ENCODE results near the gene B4GALNT4.
"Not testable (repeated sequence)": the region's sequence is repeated elsewhere in the genome, so short reads cannot be mapped to it uniquely, and the experiment has no call there.

B4GALNT4 gene

DNA sequence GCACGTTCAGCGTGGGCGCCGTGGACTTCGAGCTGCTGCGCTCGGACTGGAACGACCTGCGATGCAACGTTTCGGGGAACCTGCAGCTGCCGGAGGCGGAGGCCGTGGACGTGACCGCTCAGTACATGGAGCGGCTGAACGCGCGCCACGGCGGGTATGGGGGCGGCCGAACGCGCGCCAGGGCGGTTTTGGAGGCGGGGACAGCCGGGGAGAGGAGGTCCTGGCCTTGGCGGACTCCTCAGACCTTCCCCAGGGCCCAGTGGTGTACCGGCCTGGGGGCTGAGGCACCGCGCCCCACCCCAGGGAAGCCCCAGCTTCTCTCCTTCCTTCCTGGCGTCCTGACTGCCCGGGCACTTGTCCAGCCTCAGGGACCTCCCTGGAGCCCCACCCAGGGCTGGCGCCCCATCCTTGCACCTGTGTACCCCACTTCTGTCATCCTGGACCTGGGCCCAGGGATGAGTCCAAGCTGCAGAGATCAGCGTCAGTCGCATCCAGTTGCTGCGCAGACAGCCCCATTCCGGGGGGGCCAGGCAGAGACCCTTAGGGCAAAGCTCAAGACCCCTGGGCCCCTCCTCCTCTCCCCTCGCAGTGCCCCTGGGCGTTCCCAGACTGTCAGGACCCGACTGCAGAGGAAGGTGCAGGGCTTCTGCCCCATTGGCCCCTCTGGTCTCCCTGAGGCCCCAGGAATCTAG lies 8.0 kb downstream of the B4GALNT4 start:
- DNase-seq, result no peak

DNA sequence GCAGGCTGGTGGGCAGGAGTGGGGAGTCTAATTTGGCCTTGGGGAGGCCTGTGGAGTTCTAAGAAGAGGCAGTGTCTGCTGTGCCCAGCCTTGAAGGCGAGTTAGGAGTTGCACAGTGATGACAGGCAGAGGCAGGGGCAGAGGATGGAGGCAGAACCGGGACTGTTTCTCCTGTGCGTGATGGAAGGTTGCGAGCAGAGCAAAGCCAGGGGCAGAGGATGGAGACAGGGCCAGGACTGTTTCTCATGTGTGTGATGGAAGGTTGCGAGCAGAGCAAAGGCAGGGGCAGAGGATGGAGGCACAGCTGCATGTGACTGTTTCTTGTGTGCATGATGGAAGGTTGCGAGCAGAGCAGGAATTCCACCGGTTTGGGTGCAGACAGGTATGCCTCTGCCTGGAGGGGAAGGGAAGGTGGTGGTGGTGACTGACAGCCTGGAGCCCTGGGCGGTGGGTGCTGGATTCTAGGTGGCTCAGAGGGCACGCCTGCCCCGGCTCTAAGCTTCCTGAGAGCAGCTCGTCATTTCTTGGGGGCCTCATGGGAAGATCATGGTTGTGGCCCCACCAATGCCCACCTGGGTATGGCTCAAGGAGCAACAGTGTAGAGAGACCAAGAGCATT lies 8.7 kb downstream of the B4GALNT4 start:
- no peak for DNase-seq

DNA sequence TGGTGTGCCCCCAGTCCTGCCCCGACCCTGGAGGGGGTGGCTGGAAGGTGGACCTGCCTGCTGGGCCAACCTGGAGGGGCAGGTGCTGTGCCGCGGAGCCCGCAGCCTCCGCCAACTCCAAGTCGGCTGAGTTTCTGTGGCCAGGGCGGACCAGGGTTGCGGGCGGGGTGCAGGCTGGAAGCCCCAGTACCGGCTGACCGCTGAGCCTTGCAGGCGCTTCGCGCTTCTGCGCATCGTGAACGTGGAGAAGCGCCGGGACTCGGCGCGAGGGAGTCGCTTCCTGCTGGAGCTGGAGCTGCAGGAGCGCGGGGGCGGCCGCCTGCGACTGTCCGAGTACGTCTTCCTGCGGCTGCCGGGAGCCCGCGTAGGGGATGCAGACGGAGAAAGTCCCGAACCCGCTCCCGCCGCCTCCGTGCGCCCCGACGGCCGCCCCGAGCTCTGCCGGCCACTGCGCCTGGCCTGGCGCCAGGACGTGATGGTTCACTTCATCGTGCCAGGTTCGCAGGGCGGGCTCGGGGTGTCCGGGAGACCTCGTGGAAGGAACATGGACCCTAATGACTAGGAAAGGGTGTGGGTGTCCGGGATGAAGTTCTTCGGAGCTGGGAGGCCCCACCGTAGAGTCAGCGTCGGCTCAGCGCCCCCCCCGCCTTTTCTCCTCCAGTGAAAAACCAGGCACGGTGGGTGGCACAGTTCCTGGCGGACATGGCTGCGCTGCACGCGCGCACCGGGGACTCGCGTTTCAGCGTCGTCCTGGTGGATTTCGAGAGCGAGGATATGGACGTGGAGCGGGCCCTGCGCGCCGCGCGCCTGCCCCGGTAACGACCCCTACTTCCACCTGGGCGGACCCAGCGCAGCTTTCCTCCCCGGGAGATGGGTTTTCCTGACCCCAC lies 10.2 kb downstream of the B4GALNT4 start:
- DNase-seq, result no peak

DNA sequence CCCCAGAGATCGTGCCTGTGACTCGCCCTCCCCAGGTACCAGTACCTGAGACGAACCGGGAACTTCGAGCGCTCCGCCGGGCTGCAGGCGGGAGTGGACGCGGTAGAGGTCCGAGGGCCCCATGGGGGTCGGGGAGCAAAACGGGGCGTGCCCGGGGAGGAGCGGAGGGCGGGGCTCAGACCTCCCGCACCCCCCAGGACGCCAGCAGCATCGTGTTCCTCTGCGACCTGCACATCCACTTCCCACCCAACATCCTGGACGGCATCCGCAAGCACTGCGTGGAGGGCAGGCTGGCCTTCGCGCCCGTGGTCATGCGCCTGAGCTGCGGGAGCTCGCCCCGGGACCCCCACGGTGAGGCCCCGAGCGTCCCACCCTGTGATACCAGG lies 10.8 kb downstream of the B4GALNT4 start:
- DNase-seq, result no peak

DNA sequence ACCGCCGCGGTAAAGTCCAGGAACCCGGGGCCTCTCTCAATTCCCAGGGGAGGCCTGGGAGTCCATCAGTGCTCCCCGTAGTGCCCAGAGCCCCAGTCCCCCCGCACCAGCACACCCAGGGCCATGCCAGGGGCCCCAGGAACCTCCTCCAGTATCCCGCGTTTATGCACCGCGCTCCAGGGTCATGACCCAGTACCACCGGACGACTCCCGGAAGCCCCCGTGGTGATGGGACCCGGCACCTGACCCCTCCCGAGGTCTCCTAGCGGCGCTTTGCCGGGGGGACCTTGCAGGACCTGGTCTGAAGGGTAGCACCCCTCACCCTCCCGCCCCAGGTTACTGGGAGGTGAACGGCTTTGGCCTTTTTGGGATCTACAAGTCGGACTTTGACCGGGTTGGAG lies 11.2 kb downstream of the B4GALNT4 start:
- DNase-seq, result no peak

DNA sequence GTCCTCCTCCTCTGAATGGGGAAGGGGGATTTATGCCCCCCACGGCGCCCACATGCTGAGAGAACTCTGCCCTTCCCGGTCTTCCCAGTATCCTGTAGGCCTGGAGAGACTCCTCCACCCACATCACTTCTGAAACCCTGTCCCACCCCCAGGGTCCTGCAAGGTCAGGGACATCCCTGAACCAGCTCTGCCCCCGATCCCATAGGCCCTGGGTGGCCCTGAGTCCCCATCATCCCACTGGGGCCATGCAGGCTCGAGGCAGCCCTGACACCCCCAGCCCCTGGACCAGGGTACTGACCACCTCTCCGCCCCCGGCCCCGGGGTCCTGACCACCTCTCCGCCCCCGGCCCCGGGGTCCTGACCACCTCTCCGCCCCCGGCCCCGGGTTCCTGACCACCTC lies 11.7 kb downstream of the B4GALNT4 start:
- no peak for DNase-seq

DNA sequence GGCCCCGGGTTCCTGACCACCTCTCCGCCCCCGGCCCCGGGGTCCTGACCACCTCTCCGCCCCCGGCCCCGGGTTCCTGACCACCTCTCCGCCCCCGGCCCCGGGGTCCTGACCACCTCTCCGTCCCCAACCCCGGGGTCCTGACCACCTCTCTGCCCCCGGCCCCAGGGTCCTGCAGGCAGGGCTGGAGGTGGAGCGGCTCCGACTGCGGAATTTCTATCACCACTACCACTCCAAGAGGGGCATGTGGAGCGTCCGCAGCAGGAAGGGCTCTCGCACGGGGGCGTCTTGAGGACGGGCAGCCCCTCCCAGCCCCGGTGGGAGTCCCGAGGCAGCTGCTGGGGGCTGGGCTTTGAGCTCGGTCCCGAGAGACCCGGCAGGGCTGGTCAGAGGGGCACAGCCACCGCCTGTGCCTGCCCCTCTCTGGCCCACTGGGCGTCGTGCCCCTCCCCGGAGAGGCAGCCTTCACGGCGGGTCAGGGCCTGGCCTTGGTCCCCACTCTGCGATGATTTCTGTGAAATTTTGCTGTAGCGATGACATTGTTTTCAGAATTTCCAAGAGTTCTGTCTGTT lies 12.3 kb downstream of the B4GALNT4 start:
- no peak for DNase-seq

DNA sequence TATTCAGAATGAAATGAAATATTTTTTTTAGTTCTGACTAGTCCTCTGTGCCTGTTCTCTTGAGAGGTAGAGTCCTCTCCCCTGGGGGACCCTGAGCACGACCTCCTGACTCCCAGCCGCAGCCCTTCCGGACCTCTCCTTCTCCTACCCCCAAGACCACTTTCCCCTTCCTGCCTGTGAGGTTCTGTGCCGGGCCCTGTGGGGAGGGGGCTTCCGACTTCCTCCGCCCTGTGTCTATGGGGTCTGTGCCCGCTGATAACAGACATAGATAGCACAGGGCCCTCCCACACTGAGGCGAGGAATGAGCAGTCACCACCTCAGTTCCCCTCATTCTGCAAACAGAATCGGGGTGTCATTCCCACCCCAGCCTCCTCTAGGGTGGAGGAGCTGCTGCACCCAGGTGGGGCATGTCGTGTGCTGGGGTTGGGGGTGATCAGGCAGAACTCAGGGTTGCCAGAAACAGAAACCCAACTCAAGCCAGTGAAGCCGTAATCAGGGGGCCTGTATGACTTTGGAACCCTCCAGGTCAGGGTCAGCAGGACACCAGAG lies 12.9 kb downstream of the B4GALNT4 start:
- DNase-seq, result no peak

DNA sequence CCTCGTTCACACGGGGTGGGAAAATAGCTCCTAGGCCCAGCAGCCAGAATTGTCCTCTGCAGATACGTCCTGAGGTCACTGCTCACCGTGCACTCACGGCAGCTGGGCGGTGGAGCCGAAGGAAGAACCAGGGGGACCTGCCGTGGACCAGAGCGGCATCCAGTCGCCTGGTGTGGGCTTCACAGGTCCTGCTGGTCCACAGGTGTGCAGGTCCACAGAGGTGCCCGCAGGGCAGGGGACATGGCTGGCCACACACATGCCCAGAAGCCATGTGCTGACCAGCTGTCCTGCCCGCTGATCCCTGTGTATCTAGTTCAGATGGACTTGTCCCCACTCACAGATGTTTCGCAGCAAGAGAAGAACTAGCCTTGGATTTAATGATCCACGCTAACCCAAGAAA lies 14.1 kb downstream of the B4GALNT4 start:
- DNase-seq, result no peak

DNA sequence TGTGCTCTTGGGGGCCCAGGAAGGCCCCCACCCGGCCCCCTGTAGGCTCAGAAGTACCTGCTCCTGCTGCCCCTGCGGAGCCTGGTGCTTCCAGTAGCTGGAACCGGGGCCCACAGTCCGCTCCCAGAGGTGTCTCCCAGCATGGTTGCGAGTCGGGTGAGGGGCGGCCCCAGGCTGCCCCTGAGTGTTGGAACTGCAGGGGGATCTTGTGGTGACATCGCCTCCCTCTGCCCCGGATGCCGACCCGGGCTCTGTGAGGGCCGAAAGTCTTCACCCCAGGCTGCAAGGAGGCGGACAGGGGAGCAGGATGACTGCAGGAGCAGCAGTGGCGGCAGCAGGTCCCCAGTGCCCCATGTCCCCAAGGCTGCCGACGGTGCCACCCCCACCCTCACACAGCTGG lies 15.2 kb downstream of the B4GALNT4 start:
- DNase-seq, result no peak

DNA sequence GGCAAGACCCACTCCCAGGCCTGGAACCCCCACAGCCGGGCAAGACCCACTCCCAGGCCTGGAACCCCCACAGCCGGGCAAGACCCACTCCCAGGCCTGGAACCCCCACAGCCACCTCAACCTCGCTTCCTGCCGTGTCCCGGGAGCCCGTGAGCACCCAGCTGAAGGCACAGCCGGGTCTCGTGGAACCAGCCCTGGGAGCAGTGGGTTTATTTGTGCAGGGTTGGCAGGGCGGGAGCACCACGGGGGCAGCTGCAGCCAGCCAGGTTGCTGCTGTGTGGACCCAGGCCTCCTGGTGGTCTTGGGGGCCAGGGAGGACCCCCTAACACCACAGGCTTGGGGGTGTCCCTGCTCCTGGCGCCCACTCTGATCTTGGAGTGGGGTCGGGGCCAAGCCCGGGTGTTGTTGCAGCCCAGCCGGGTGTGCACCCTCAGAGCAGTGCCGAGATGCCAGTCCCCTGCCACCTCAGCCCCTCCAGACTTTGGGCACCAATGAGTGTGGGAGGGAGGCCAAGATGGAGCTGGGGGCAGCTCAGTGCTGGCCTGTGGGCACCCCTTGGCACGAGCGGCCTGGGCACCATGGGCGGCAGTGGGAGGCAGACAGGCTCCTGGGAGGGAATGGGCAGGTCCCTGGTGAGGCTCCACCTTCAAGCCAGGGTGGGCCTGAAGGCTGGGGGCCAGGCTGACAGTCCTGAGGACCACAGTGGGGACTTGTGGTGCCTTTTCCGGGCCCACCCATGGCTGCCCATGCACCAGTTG lies 16.5 kb downstream of the B4GALNT4 start:
- DNase-seq, result no peak

DNA sequence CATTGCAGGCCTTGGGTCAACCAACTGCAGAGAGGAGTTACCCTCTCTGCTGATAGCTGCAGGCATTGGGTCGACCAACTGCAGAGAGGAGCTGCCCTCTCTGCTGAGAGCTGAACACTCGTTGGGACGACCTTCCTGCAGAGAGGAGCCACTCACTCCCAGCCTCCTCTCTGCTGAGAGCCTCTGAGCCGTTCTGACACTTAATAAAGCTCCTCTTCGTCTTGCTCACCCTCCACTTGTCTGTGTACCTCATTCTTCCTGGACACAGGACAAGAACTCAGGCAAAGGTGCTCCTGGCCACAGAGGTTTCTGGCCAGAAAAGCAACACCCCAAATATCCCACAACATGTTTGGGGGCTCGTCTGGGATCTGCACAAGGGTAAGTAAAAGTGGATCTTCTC lies 17.2 kb downstream of the B4GALNT4 start:
- DNase-seq, result no peak

DNA sequence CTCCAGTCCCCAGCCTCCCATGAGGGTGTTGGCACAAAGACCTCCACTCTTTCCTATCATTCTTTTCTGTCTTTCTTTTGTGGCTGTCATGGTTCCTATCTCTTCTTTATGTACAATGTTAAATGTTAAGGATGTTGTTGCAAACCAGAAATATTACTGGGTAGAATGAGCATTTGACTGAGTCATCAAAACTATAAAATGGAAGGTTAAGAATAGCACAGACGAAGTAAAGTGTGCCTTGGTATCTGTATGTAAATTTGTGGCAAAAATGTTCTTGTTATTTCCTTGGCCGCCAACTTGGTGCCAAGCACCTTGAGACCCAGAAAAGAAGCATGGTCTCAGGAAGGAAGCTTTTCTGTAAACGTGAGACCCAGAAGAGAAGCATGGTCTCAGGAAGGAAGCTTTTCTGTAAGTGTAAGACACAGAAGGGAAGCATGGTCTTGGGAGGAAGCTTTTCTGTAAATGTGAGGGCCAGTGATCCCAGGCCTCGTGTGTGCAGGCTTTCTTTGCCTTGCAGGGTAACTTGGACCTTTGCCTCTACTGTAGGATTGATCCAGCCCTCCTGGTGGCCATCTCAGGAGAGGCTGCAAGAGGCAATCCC lies 18.0 kb downstream of the B4GALNT4 start:
- no peak for DNase-seq

DNA sequence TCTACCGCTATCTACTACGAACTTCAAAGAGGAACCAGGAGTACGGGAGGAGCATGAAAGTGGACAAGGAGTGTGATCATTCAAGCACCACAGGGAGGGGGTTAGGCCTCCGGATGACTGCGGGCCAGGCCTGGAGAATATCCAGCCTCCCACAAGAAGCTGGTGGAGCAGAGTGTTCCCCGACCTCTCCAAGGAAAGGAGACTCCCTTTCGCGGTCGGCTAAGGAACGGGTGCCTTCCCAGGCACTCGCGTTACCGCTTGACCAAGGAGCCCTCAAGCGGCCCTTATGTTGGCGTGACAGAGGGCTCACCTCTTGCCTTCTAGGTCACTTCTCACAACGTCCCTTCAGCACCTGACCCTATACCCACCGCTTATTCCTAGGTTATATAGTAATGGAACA lies 20.1 kb downstream of the B4GALNT4 start:
- not testable (repeated sequence) for DNase-seq

DNA sequence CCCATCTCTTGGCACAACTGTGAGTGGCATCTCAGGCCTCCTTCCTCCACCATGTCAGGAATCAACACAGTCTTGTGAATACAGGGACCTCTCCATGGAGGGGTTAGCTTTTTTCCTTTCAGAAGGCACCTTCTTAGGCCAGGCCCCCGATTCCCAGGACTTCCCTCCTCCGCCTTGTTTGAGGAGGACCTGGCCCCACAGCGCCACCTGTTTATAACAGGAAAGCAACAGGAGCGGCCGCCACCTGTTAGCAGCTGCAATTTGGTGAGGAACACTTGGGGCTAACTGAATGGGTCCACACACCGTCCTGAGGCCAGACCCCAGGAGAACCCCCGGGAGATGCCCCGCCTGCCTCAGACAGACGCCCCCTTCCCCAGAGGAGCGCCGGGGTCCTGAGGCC lies 20.9 kb downstream of the B4GALNT4 start:
- DNase-seq, result no peak

DNA sequence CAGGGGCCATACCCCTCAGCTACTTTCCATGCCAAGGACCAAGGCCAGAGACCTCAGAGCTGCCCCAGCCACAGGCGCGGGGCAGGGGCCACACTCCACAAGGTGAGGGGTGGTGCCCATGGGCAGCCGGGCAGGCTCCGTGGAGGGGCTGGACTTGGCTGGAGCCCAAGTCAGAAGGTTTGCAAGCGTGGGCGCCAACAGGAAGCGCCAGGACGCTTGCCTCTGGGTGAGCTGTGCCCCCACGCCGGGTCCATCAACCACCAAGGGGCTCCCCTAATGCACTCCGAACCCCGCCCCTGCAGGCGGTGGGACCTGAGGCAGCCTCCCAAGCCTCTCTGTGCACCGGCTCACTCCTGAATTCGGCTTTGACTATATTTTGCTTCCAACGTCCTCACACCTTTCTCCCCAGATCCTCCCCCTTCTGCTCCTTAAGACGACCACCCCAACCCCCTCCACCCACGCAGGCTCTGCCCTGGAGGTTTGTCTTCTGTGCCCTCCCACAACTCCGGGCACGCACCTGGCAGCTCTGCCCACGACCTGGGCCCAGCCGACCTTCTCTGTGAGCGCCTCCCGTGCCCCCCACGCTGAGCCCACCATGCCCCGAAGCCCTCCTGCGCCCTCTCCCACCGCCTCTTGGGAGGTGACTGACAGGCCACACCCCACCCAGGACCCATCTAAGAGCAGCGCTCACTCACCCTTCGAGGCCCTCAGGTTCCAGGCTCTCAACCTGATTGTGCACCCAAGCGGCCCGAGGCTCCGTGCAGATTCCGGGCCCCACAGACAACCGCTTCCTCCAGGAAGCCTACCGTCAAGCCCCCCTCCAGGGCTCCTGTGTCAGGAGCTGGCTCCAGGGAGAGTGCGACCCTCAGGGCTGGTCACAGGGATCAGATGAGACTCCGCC lies 22.1 kb downstream of the B4GALNT4 start:
- DNase-seq, result no peak

DNA sequence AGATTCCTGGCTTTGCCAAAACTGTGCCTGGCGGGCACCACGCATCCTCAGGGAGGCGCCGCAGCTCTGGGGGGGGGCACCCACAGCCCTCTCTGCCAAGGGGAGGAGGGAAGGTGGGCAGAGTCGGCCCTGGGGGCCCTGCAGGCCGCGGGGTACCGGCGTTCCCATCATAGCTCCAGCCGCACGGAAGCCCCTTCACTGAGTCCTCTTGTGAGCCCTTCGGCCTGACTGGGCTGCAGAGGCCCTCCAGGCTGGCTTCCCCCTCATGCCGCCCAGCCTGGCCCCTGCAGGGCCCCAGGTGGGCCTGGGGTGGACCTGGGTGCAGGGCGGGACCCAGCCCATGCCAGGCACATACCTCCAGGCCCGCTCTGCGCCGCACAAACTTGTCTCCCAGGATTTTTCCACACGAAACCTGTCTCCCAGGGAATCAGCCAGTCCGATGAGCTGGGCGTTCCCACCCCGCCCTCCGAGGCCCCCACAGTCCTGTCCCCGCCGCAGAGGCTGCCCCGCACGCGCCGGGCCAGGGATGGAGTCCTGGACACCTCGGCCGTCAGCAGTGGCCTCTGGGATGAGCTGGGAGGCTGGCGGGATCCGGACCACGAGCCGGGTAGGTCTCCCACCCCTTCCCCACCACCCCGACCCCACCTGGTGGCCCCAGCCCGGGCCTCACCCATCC lies 22.9 kb downstream of the B4GALNT4 start:
- no peak for DNase-seq

DNA sequence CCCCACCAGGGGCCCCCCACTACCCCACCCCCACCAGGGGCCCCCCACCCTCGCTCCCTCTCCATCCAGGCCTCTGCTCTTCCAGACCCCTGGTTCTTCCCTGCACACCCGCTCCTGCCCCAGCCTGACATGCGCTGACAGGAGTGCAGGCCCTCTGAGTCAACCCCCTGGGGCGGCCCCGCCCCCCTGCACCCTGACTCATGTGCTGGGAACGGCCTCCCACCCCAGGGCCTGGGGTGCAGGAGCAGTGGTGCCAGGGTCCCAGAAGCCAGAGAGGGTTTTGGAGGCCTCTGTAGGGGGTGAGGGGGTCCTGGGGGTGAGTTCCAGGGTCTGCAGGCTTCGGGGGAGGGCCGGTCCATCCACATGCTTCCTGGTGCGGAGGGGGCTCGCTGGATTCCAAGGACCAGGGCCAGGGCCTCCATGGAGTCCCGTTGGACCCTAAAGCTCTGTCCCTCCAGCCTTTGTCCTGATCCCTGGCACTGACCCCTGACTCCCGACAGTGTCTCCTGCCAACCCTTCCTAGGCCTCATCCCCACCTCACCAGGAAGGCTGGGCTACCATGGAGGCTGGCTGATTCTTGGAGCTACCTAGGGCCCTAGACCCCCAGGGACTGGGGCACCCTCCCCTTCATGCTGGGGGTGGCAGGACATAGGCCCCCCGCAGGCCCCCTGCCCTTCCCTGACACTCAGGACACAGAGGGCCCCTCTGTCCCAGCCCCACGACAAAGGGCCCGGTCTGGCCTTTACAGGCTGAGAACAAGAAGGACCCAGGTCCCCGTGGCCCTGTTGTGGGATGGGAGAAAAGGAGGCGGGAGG lies 24.1 kb downstream of the B4GALNT4 start:
- DNase-seq, result no peak

DNA sequence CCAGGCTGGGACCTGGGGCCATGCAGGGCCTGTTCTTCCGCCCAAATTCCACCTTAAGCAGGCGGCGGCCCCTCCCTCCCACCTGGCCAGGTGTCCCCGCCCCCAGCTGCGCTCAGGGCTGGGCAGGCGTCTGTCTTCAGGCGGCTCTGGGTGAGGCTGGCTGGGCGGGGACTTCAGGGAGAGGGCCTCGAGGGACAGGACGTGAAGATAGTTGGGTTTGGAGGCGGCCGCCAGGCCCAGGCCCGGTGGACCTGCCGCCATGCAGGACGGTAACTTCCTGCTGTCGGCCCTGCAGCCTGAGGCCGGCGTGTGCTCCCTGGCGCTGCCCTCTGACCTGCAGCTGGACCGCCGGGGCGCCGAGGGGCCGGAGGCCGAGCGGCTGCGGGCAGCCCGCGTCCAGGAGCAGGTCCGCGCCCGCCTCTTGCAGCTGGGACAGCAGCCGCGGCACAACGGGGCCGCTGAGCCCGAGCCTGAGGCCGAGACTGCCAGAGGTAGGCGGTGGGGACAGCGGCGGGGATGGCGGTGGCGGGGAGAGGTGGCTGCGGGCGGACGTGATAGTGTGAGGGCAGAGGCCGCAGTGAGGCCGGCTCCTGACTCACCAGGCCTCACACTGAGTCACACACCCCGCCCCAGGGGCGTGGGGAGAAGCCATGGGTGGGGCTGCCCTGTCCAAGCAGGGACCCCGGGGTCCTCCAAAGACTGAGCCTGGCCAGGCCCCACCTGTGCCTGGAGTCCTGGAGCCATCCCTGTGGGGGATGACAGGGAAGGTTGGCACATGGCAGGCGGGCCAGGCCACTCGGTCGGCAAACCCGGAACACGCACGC lies 24.9 kb downstream of the B4GALNT4 start, which contains the start of gene PKP3:
Gene PKP3 (plus strand): TSS at position 176 of the 824 bp plus-strand sequence. CDS start 84 bp downstream, at position 260.
- DNase-seq, result no peak
